A549 (cell line): Measurements from ENCODE around the gene PRLR. TPM values are rescaled to one million over a fixed set of nuclear protein-coding genes. Genes with fewer than 3 reads are reported as not detected.

Source experiments
- ATAC-seq, 2 experiments: fragments of 200-7000 bp in 1 of 2; fragments of >200 bp in 1 of 2; cut with Nextera tagmentation in 1 of 2; cut with Tn5 transposase in 1 of 2; 3 replicates each; pipeline versions ENCODE4 v1.8.0 to v1.9.1; 2018 to 2020; ENCODE audit warnings: mild to moderate bottlenecking in 1 of 2, moderate library complexity in 1 of 2
- CTCF ChIA-PET: fragments of 300-600 bp; sonication (Branson Sonifier 250); formaldehyde crosslinking; extraction: SDS; loops from one replicate; lab custom pipeline; 2021; ENCODE audit warnings: antibody characterized with exemption, inconsistent platforms; lab: Yijun Ruan, JAX
- POLR2A ChIA-PET: fragments of 350-600 bp; formaldehyde crosslinking; extraction: SDS; loops from one replicate; lab custom pipeline; 2021; ENCODE audit warnings: antibody characterized with exemption, inconsistent platforms; lab: Yijun Ruan, JAX
- DNase-seq, 2 experiments: peaks; one replicate each; pipeline versions ENCODE4 v3.0.0 to v3.0.0-alpha.2; 2011 to 2016; ENCODE audit warnings: low read depth in 1 of 2, low spot score in 1 of 2
- FAIRE-seq: peaks from 2 replicates; lab custom pipeline; 2011; peaks lifted over from hg19 to GRCh38; lab: Jason Lieb, UNC
- H3K27ac ChIP-seq, 2 experiments: fragments of >200 bp; sonication (Bioruptor Twin); formaldehyde crosslinking; 3 replicates each; pipeline ENCODE4 v1.5.1; 2016 to 2017
- H3K4me1 ChIP-seq: fragments of >200 bp; sonication (Bioruptor Twin); formaldehyde crosslinking; 3 replicates; pipeline ENCODE4 v1.6.1; 2016
- H3K4me2 ChIP-seq: fragments of >200 bp; sonication (Bioruptor Twin); formaldehyde crosslinking; 3 replicates; pipeline ENCODE4 v1.6.1; 2016
- H3K4me3 ChIP-seq: fragments of >200 bp; sonication (Bioruptor Twin); formaldehyde crosslinking; 3 replicates; pipeline ENCODE4 v1.5.1; 2016
- H3K9me3 ChIP-seq: fragments of >200 bp; sonication (Bioruptor Twin); formaldehyde crosslinking; 3 replicates; pipeline ENCODE4 v1.6.1; 2016
- BHLHE40 ChIP-seq: IDR thresholded peaks from 2 replicates; pipeline ENCODE4 v1.6.1; 2012; ENCODE audit warnings: low read depth, low read length, inconsistent platforms
- CBX2 ChIP-seq: fragments of 200-600 bp; sonication (generic); IDR thresholded peaks from 2 replicates; pipeline ENCODE4 v1.6.1; 2016; ENCODE audit warnings: low read depth, mild to moderate bottlenecking, borderline replicate concordance
- CEBPB ChIP-seq, 2 experiments: fragments of >200 bp in 1 of 2; sonication (Bioruptor Twin) in 1 of 2; formaldehyde crosslinking in 1 of 2; IDR thresholded peaks; 2 replicates each; pipeline ENCODE4 v1.6.1; 2012 to 2016
- CHD2 ChIP-seq: fragments of 150-350 bp; IDR thresholded peaks from 2 replicates; pipeline ENCODE4 v1.6.1; 2014; ENCODE audit warnings: low read length; ENCODE audit not compliant: partially characterized antibody
- EHF ChIP-seq: fragments of 250-450 bp; sonication (Bioruptor Pico); IDR thresholded peaks from 2 replicates; pipeline ENCODE4 v1.5.0; 2020; ENCODE audit warnings: mild to moderate bottlenecking
- EHMT2 ChIP-seq: fragments of 200-600 bp; sonication (generic); IDR thresholded peaks from 2 replicates; pipeline ENCODE4 v1.6.1; 2016; ENCODE audit warnings: antibody characterized with exemption, low read depth, mild to moderate bottlenecking, moderate library complexity
- EP300 ChIP-seq, 2 experiments: fragments of >200 bp; sonication (Bioruptor Twin); formaldehyde crosslinking; IDR thresholded peaks; 2 replicates in 1 of 2; 3 replicates in 1 of 2; pipeline ENCODE4 v1.6.1; 2016 to 2017
- ESRRA ChIP-seq: fragments of 150-350 bp; IDR thresholded peaks from 2 replicates; pipeline ENCODE4 v1.6.1; 2014; ENCODE audit warnings: mild to moderate bottlenecking, low read length, borderline replicate concordance
- FOSL2 ChIP-seq, 2 experiments: fragments of 450-650 bp in 1 of 2; fragments of >200 bp in 1 of 2; sonication (Bioruptor Twin) in 1 of 2; formaldehyde crosslinking; IDR thresholded peaks; 2 replicates each; pipeline versions ENCODE4 v1.5.0 to v1.6.1; 2016 to 2020; ENCODE audit warnings: mild to moderate bottlenecking in 1 of 2, moderate library complexity in 1 of 2
- HOXA7 ChIP-seq: fragments of 250-450 bp; sonication (Bioruptor Pico); IDR thresholded peaks from 2 replicates; pipeline ENCODE4 v1.5.0; 2020; ENCODE audit warnings: mild to moderate bottlenecking, moderate library complexity
- HOXB13 ChIP-seq: fragments of 250-450 bp; sonication (Bioruptor Pico); IDR thresholded peaks from 2 replicates; pipeline ENCODE4 v1.5.0; 2020; ENCODE audit warnings: low read depth, mild to moderate bottlenecking, moderate library complexity
- JUN ChIP-seq, 2 experiments: fragments of >200 bp; sonication (Bioruptor Twin); formaldehyde crosslinking; IDR thresholded peaks; 2 replicates in 1 of 2; 3 replicates in 1 of 2; pipeline ENCODE4 v1.6.1; 2016 to 2017
- JUNB ChIP-seq: fragments of >200 bp; sonication (Bioruptor Twin); formaldehyde crosslinking; IDR thresholded peaks from 2 replicates; pipeline ENCODE4 v1.6.1; 2016
- NFE2L2 ChIP-seq: fragments of 150-350 bp; conservative IDR thresholded peaks from 2 replicates; pipeline ENCODE4 v1.6.1; 2014; ENCODE audit warnings: low read length
- NPAS2 ChIP-seq: fragments of 250-450 bp; sonication (Bioruptor Pico); IDR thresholded peaks from 2 replicates; pipeline ENCODE4 v1.8.0; 2022; ENCODE audit warnings: mild to moderate bottlenecking, moderate library complexity, borderline replicate concordance
- NR3C1 ChIP-seq: fragments of >200 bp; sonication (Bioruptor Twin); formaldehyde crosslinking; IDR thresholded peaks from 3 replicates; pipeline ENCODE4 v1.6.1; 2017
- PHF8 ChIP-seq: fragments of 200-600 bp; sonication (generic); IDR thresholded peaks from 2 replicates; pipeline ENCODE4 v1.6.1; 2016; ENCODE audit warnings: low read depth, mild to moderate bottlenecking, antibody characterized with exemption, moderate library complexity, borderline replicate concordance
- POLR2AphosphoS2 ChIP-seq: conservative IDR thresholded peaks from 2 replicates; pipeline ENCODE4 v1.6.1; 2012; ENCODE audit warnings: low read length, improper control_type of control experiment, inconsistent platforms
- RAD21 ChIP-seq, 2 experiments: fragments of >200 bp in 1 of 2; sonication (Bioruptor Twin) in 1 of 2; formaldehyde crosslinking in 1 of 2; IDR thresholded peaks in 1 of 2; conservative IDR thresholded peaks in 1 of 2; 2 replicates in 1 of 2; 3 replicates in 1 of 2; pipeline ENCODE4 v1.6.1; 2012 to 2018; ENCODE audit warnings: inconsistent platforms in 1 of 2
- RARB ChIP-seq: fragments of 250-450 bp; sonication (Bioruptor Pico); IDR thresholded peaks from 2 replicates; pipeline ENCODE4 v1.8.0; 2021; ENCODE audit warnings: mild to moderate bottlenecking, moderate library complexity
- RFX5 ChIP-seq: fragments of 450-650 bp; IDR thresholded peaks from 2 replicates; pipeline ENCODE4 v1.7.1; 2014; ENCODE audit warnings: antibody characterized with exemption, mild to moderate bottlenecking, moderate library complexity
- WGBS: methylation state at CpG from one replicate; pipeline ENCODE4 v1.1.6; 2017; ENCODE audit errors: missing lambda C conversion rate; 5-methylcytosine and 5-hydroxymethylcytosine counted together
- polyA plus RNA-seq, 4 experiments: library from polyadenylated mRNA; depleted of rRNA in 3 of 4; stranded (reverse); fragments of >200 nt; fragmentation: RNase III in 1 of 4; extraction: RNeasy Plus Mini Kit Qiagen cat#74134 plus additional on column Dnase treatment in 1 of 4; gene quantifications; 2 replicates in 3 of 4; 3 replicates in 1 of 4; pipeline ENCODE4 v1.2.3, GENCODE V29; 2011 to 2017
- TF ChIP-seq, protein P1 (sequence below): fragments of >200 bp; sonication (Bioruptor Twin); formaldehyde crosslinking; IDR thresholded peaks from 2 replicates; pipeline ENCODE4 v1.6.1; 2016
- TF ChIP-seq, protein P2 (sequence below): fragments of >200 bp; sonication (Bioruptor Twin); formaldehyde crosslinking; IDR thresholded peaks from 3 replicates; pipeline ENCODE4 v1.6.1; 2016
- TF ChIP-seq, protein P3 (sequence below): fragments of >200 bp; sonication (Bioruptor Twin); formaldehyde crosslinking; IDR thresholded peaks from 3 replicates; pipeline ENCODE4 v1.5.1; 2016
- TF ChIP-seq, protein P4 (sequence below): IDR thresholded peaks from 2 replicates; pipeline ENCODE4 v1.6.1; 2012
- TF ChIP-seq, protein P5 (sequence below): fragments of 200-600 bp; sonication (generic); IDR thresholded peaks from 2 replicates; pipeline ENCODE4 v1.6.1; 2016; ENCODE audit warnings: antibody characterized with exemption, mild to moderate bottlenecking, moderate library complexity
- TF ChIP-seq, protein P6 (sequence below): fragments of 150-350 bp; IDR thresholded peaks from 2 replicates; pipeline ENCODE4 v1.6.1; 2014; ENCODE audit warnings: low read depth, mild to moderate bottlenecking, low read length

Gene PRLR
- polyA plus RNA-seq, 2 of the 4 experiments (the other 2 are of a cell fraction), result 0.09 TPM; not detected in 1

DNA sequence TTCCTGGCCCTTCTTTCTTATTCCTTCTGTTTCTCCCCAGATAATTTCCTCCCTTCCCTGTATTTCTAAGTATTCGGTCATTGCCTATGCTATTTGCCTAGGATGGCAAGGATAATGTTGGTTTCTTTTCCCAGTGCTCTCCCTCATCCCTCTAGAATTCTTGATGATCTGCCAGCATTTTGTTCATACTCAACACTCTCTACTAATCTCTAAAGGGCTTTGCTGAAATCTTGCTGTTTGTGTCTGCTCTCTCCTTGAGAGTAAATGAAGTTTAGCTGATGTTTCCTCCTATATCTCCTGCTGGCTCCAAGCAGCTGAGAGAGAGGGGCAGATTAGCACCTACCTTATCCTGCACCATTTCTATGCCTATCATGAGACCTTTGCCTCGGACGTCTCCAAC, 220.6 kb downstream of the PRLR start (continued):
- TF ChIP-seq EHMT2 (no peak), ESRRA (no peak), NR3C1 (no peak), BHLHE40 (no peak), HOXB13 (no peak), HOXA7 (CRISPR knock-in tag) (no peak), RARB (CRISPR knock-in tag) (no peak), FOSL2 (IDR thresholded peaks at IDR 0.05) (no peak), FOSL2 (CRISPR knock-in tag; IDR thresholded peaks at IDR 0.05) (no peak), CHD2 (no peak), RAD21 (conservative IDR thresholded peaks at IDR 0.05 in 1 of 2, IDR thresholded peaks at IDR 0.05 in 1 of 2) (no peak)
- TF ChIP-seq, protein P1, sequence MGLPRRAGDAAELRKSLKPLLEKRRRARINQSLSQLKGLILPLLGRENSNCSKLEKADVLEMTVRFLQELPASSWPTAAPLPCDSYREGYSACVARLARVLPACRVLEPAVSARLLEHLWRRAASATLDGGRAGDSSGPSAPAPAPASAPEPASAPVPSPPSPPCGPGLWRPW, result no peak

DNA sequence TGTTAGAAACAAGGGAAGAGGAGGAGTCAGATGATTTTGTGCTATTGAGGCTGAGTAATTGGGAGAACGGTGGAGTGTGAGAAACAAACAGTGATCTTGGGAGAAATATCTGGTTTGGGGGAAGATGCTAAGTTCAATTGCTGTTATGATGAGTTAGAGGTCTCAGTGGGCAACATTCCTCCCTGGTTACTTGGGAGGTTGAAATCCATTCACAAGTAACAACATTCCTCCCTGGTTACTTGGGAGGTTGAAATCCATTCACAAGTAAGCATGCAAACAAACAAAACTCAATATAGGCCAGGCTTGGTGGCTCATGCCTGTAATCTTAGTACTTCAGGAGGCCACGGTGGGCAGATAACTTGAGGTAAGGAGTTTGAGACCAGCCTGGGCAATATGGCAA, 221.3 kb downstream of the PRLR start:
- FAIRE-seq (no peak), DNase-seq (no peak), ATAC-seq (no peak)
- TF ChIP-seq, protein P2, sequence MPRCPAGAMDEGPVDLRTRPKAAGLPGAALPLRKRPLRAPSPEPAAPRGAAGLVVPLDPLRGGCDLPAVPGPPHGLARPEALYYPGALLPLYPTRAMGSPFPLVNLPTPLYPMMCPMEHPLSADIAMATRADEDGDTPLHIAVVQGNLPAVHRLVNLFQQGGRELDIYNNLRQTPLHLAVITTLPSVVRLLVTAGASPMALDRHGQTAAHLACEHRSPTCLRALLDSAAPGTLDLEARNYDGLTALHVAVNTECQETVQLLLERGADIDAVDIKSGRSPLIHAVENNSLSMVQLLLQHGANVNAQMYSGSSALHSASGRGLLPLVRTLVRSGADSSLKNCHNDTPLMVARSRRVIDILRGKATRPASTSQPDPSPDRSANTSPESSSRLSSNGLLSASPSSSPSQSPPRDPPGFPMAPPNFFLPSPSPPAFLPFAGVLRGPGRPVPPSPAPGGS, result no peak
- no peak for TF ChIP-seq EHF (CRISPR knock-in tag)
- TF ChIP-seq EHMT2, result no peak
- no peak for TF ChIP-seq CEBPB (IDR thresholded peaks at IDR 0.05)
- no peak for TF ChIP-seq RFX5
- no peak for TF ChIP-seq POLR2AphosphoS2
- TF ChIP-seq, protein P3, sequence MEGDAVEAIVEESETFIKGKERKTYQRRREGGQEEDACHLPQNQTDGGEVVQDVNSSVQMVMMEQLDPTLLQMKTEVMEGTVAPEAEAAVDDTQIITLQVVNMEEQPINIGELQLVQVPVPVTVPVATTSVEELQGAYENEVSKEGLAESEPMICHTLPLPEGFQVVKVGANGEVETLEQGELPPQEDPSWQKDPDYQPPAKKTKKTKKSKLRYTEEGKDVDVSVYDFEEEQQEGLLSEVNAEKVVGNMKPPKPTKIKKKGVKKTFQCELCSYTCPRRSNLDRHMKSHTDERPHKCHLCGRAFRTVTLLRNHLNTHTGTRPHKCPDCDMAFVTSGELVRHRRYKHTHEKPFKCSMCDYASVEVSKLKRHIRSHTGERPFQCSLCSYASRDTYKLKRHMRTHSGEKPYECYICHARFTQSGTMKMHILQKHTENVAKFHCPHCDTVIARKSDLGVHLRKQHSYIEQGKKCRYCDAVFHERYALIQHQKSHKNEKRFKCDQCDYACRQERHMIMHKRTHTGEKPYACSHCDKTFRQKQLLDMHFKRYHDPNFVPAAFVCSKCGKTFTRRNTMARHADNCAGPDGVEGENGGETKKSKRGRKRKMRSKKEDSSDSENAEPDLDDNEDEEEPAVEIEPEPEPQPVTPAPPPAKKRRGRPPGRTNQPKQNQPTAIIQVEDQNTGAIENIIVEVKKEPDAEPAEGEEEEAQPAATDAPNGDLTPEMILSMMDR, result no peak
- TF ChIP-seq CBX2, result no peak
- TF ChIP-seq RARB (CRISPR knock-in tag), result no peak
- TF ChIP-seq, protein P4, sequence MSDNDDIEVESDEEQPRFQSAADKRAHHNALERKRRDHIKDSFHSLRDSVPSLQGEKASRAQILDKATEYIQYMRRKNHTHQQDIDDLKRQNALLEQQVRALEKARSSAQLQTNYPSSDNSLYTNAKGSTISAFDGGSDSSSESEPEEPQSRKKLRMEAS, result no peak
- no peak for TF ChIP-seq NPAS2 (CRISPR knock-in tag)
- TF ChIP-seq FOSL2 (IDR thresholded peaks at IDR 0.05), result no peak
- no peak for TF ChIP-seq FOSL2 (CRISPR knock-in tag; IDR thresholded peaks at IDR 0.05)
- no peak for TF ChIP-seq PHF8
- TF ChIP-seq NFE2L2, result no peak
- TF ChIP-seq, protein P5, sequence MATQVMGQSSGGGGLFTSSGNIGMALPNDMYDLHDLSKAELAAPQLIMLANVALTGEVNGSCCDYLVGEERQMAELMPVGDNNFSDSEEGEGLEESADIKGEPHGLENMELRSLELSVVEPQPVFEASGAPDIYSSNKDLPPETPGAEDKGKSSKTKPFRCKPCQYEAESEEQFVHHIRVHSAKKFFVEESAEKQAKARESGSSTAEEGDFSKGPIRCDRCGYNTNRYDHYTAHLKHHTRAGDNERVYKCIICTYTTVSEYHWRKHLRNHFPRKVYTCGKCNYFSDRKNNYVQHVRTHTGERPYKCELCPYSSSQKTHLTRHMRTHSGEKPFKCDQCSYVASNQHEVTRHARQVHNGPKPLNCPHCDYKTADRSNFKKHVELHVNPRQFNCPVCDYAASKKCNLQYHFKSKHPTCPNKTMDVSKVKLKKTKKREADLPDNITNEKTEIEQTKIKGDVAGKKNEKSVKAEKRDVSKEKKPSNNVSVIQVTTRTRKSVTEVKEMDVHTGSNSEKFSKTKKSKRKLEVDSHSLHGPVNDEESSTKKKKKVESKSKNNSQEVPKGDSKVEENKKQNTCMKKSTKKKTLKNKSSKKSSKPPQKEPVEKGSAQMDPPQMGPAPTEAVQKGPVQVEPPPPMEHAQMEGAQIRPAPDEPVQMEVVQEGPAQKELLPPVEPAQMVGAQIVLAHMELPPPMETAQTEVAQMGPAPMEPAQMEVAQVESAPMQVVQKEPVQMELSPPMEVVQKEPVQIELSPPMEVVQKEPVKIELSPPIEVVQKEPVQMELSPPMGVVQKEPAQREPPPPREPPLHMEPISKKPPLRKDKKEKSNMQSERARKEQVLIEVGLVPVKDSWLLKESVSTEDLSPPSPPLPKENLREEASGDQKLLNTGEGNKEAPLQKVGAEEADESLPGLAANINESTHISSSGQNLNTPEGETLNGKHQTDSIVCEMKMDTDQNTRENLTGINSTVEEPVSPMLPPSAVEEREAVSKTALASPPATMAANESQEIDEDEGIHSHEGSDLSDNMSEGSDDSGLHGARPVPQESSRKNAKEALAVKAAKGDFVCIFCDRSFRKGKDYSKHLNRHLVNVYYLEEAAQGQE, result no peak
- no peak for TF ChIP-seq HOXA7 (CRISPR knock-in tag)
- TF ChIP-seq JUN (IDR thresholded peaks at IDR 0.05), result no peak
- no peak for TF ChIP-seq EP300 (IDR thresholded peaks at IDR 0.05)
- TF ChIP-seq, protein P6, sequence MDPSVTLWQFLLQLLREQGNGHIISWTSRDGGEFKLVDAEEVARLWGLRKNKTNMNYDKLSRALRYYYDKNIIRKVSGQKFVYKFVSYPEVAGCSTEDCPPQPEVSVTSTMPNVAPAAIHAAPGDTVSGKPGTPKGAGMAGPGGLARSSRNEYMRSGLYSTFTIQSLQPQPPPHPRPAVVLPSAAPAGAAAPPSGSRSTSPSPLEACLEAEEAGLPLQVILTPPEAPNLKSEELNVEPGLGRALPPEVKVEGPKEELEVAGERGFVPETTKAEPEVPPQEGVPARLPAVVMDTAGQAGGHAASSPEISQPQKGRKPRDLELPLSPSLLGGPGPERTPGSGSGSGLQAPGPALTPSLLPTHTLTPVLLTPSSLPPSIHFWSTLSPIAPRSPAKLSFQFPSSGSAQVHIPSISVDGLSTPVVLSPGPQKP, result no peak
- no peak for TF ChIP-seq JUNB
- H3K4me3 ChIP-seq, result no peak overlapping the region
- H3K4me1 ChIP-seq, result no peaks in the 10 kb centered on the region
- no peak overlapping the region for H3K27ac ChIP-seq
- no peak overlapping the region for H3K4me2 ChIP-seq
- 8% methylated on average over 2 of the region's 2 CpGs for WGBS
- ChIA-PET CTCF (no interaction called here), POLR2A (no interaction called here)
- H3K9me3 ChIP-seq, result peaks cover 6% of the 10 kb centered on the region; the same call in 1 of the 3 replicates
